ENCODE results near the gene RALGAPA1.
"Not testable (repeated sequence)": the region's sequence is repeated elsewhere in the genome, so short reads cannot be mapped to it uniquely, and the experiment has no call there.

RALGAPA1 gene

DNA sequence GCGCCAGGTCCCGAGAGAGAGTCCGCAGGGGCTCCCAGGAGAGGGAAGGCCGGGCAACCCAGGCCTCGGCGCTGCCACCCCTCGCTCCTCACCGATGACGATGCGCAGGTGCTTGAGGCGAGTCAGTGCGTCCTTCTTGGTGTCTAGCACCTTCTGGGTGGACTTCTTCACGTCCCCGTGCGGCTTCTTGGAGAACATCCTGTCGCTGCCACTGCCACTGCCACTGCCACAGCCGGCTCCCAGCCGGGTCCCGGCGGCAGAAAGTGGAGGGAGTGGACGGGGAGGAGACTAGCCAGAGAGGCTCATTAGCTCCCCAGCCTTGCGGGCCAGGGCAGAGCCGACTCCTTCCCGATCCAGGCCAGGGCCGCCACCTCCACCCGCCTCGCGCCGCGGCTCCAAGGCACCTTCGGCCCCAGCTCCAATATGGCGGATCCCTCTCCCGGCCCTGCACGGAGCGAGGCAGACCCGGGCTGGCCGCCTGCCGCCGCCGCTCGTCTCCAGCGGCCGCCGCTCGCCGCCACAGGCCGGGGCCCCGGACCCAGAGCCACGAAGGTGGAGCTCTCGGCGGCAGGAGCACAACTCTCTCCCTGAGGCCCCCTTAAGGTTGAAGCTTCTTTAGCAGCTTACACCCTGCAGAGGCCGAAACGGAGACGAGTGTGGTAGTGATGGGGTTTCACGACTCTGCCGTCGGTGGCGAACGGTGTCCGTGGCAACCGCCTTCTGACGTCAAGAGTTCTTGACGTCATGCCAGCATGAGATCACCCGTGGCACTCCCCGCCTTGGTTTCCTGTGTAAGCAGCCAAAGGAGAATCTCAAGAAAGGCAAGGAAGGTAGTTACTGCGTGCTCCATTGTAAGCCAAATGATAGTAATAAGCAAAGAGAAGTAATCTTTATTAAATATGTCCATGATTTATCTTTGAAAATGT, at the start of gene RALGAPA1:
TSS of gene RALGAPA1 (minus strand) at position 658 of the 926 bp plus-strand sequence. CDS start at position 198, 460 bp downstream.
- DNase-seq, result peak; percentile 82 to 93

DNA sequence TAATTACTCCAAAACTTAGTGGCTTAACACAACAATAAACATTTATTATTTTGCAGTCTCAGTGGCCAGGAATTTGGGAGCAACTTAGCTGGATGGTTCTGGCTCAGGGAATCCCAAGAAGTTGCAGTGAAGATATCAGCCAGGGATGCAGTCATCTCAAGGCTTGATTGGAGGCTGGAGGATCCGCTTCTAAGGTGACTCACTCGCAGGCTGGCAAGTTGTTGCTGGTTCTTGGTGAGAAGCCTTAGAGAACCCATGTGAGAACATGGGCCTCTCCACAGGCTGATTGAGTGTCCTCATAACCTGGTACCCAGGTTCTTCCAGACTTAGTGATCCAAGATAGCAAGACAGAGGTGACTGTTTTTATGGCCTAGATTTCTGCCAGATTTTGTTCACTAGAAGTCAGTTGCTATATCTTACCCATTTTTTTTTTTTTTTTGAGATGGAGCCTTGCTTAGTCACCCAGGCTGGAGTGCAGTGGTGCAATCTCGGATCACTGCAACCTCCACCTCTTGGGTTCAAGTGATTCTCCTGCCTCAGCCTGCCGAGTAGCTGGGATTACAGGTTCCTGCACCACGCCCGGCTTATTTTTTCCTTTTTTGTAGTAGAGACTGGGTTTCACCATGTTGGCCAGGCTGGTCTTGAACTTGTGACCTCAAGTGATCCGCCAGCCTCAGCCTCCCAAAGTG, 49.6 kb upstream of the RALGAPA1 start:
- no peak for DNase-seq

DNA sequence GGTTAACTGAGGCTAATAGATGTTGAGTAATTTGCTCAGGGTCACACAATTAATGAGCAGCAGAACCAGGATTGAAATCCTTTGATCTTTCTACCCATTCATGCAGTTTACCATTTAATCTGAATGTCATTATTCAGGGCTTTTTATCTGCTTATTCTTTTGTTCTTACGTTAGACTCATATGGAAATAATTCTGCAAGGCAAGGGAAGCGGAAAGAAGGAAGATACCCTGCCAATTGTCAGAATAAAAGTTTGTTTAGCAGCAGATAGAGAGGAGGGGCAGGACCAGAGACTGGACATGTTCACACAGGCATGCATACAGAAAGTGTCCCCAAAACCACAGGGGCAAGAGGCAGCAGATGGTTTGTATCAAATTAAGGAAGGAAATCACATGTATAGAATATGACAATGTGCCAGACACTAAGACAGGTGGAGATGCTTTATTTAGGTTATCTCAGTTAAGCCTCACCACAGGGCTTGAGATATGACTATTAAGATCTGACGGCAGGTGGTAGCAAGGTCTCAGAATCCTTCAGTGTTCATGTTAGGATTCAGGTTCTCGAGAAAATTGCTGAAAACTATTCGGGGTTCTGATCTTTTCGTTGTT, 46.9 kb upstream of the RALGAPA1 start:
- DNase-seq, result peak in 1 of 2 experiments; percentile 11

DNA sequence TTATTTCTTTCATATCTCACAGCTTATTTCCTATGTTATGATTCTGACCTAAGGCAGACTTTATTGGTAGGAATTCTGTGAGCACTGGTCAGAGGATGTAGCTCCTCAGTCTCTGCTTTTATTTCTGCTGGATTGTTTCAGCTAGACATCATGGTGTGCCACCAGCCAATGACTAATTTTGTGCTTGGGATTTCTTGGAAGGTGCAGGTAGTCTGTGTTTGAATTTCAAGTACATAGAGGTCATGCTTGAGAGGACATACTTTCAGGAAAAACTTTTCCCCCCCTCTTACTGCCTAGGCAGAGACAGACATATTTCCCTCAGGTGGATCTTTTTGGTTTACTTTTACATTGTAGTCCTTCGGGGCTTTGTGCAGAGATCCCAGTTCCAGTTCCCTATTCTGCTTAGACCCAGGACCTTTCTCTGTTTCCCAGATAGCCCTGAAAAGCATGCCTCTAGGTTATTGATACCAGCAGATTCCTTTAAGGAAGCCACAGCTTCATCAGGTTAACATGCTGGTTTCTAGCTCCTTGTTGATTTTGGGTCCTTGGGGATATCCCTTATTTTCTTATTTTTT, 45.7 kb upstream of the RALGAPA1 start:
- no peak for DNase-seq

DNA sequence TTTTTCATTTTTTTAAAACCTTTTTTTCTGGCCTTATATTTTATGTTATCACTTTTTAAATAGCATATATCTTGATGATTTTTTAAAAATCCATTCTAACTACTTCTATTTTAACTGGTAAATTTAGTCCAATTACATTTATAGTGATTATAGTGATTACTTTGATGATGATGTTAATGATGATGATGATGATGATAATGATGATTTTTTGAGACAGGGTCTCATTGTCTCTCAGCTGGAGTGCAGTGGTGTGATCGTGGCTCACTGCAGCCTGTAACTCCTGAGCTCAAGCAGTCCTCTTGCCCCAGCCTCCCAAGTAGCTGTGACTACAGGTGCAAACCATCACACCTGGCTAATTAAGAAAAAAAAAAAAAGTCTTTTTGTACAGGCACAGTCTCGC, 44.1 kb upstream of the RALGAPA1 start:
- DNase-seq, result no peak

DNA sequence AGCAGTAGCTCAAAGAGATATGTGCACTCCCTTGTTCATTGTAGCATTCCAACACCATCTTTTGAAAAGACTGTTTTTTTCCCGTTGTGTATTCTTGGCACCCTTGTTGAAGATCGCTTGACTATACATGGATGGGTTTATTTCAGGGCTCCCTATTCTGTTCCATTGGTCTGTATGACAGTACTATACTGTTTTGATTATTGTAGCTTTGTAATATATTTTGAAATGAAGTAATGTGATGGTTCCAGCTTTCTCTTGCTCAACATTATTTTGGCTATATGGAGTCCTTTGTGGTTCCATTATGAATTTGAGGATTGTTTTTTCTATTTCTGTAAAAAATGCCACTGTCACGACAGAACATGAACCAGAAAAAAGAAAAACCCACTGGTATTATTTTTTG, 42.7 kb upstream of the RALGAPA1 start:
- DNase-seq, result no peak

DNA sequence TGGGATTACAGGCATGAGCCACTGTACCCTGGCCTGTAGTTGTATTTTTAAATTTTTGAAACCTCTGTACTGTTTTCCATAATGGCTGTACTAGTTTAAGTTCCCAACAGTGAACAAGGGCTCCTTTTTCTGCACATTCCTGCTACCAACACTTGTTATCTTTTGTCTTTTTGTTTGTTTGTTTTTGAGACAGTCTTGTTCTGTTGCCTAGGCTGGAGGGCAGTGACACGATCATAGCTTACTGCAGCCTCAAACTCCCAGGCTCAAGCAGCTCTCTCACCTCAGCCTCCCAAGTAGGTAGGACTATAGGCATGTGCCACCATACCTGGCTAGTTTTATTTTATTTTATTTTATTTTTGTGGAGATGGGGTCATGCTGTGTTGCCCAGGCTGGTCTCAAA, 40.0 kb upstream of the RALGAPA1 start:
- DNase-seq, result no peak

DNA sequence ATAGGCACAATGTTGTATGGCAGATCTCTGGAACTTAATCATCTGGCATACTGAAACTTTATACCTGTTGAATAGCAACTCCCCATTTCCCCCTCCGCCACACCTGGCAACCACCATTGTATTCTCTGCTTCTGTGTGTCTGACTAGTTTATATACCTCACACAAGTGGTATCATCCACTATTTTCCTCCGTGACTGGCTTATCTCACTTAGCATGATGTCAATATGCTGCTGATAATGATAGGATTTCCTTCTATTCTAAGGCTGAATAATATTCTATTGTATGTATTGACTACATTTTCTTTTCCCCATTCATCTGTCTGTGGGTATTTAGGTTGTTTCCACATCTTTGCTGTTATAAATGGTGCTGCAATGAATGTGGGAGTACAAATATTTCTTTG, 38.5 kb upstream of the RALGAPA1 start:
- no peak for DNase-seq

DNA sequence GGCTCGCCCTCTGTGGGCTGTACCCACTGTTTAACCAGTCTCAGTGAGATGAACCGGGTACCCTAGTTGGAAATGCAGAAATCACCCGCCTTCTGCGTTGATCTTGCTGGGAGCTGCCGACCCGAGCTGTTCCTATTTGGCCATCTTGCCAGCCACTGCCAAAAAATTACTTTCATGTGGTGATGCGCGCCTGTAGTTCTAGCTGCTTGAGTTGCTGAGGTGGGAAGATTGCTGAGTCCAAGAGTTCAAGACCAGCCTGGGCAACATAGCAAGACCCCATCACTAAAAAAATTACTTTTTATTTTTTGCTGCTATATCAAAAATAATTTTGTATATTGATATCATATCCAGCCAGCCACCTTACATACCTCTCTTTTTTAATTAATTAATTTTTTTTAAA, 35.4 kb upstream of the RALGAPA1 start:
- no peak for DNase-seq

DNA sequence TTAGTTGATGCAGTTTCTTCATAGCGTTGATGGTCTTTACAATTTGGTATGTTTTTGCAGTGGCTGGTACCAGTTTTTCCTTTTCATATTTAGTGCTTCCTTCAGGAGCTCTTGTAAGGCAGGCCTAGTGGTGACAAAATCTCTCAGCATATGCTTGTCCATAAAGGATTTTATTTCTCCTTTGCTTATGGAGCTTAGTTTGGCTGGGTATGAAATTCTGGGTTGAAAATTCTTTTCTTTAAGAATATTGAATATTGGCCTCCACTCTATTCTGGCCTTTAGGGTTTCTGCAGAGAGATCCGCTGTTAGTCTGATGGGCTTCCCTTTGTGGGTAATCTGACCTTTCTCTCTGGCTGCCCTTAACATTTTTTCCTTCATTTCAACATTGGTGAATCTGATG, 33.1 kb upstream of the RALGAPA1 start:
- not testable (repeated sequence) for DNase-seq

DNA sequence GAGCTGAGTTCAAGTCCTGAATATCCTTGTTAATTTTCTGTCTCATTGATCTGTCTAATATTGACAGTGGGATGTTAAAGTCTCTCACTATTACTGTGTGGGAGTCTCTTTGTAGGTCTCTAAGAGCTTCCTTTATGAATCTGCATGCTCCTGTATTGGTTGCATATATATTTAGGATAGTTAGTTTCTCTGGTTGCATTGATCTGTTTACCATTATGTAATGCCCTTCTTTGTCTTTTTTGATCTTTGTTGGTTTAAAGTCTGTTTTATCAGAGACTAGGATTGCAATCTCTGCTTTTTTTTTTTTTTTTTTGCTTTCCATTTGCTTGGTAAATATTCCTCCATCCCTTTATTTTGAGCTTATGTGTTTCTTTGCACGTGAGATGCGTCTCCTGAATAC, 32.6 kb upstream of the RALGAPA1 start:
- not testable (repeated sequence) for DNase-seq

DNA sequence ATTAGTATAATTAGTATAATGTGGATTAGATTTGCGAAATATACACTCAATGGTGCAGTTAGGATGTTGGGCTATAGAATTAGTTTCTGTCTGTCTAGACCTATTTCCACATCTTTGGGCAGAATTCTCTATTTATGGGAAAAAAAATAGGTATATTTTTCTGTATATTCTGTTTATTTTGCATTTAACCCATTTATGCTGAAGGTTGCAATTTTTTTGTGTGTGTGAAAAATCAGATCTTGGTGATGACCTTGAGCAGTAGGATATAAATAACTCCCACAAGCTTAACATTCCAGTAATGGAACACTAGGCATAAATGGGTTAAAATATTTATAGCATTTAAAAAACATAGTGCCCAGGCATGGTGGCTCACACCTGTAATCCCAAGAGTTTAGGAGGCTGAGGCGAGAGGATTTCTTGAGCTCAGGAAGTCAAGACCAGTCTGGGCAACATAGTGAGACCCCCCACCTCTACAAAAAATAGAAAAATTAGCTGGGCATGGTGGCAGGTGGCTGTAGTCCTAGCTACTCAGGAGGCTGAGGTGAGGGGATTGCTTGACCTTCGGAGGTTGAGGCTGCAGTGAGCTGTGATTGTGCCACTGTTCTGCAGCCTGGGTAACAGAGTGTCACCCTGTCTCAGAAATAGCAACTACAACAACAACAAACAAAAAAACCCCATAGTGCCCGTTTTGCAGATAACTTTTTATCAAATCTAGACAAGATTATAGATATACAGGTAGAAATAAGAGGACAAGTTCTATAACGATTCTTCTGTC, 26.3 kb upstream of the RALGAPA1 start:
- DNase-seq, result no peak

DNA sequence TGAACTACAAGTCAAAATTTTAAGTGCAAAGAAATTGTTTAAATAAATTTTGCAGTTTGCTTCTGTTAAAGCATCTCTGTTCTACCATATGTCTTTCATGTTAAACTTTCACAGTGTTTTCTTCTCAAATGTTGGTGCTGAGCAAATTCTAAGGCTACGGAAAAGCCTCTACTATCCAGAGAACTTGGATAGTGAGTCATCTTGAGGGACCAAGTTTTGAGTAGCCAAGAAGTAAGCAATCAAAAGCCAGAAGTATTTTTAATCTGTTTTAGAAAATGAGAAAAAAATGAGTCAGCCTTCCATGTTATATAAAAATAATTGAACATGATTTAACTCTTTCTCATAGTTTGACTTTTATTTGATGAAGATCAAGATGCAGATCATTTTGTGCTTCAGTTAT, 20.4 kb upstream of the RALGAPA1 start:
- no peak for DNase-seq

DNA sequence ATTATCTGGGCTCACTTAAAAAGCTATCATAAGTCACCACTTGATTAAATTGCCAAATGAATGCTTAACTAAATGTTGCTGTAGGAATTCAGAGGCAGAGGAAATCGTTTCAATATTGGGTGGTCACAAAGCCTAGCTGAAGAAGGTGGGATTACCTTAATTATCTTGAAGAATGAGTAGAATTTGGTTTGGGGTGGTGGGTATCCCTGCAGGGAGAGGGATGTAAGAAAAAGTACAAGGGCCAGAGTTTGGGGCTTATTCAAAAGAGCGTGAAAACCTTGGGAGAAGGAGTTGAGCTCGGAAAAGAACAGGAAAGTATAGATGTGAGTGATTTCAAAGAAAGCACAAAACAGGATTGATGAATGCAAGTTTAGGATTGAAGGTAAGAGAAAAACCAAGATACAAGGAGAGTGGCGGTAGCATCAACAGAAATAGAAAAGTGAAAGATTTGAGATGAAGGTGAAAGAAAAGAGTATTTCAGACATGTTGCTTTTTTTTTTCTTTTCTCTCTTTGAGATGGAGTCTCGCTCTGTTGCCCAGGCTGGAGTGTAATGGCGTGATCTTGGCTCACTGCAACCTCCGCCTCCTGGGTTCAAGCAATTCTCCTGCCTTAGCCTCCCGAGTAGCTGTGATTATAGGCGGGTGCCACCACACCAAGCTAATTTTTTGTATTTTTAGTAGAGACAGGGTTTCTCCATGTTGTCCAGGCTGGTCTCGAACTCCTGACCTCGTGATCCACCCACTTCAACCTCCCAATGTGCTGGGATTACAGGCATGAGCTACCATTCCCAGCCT, 18.8 kb upstream of the RALGAPA1 start:
- DNase-seq, result no peak

DNA sequence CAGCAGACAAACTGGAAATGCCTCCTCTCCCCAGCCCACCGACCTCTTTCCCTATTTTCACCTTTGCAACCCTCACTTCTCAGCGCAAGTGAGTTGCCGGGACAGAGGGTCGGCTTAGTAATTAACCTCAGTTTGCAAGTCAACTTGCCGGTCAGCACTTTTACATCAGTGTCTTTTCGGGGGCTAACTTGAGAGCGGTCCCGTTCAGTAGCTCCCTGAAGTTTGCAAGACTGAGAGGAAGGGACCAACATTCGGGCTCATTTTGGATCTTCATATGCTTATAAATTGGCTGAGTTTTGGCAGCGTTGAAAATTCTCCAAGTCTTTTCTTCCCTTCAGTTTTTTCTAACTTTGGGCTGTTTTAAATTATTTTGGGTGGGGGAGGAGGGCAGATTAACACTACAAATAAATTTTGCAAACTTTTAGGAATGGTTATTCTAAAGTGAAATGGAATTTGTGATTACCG, 17.9 kb upstream of the RALGAPA1 start:
- DNase-seq, result no peak

DNA sequence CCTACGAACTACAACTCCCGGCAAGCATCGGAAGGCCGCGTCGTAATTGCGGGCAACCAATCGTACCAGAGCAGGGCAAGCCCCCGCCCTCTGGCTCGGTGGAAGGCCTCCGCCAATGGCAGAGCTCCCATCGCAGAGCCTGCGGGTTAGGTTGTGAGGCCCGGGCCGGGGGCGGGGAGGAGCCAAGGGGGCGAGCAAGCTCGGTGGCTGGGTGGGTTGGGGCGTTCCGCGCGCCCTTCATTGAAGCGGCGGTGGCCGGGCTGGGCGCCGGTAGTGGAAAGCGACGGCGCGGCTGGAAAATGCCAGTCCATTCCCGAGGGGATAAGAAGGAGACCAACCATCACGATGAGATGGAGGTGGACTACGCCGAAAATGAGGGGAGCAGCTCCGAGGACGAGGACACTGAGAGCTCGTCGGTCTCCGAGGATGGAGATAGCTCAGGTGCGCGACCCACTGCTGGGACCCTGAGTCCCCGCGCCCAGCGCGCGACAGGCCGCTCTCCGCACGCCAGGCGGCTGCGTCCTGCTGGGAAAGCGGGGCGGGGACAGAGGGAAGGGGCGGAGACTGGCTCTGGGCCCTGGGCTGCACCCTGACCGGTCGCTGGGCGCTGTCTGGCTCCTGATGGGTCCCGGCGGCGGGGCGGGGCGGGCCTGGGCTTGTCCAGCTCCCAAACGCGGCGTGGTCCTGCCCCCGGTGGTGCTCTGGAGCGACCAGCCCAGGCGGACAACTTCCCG, 17.3 kb upstream of the RALGAPA1 start, which contains the start of gene BRMS1L:
TSS of gene BRMS1L (plus strand) at position 121 of the 734 bp plus-strand sequence. CDS start at position 300, 179 bp downstream.
- DNase-seq, result peak; percentile 95 to 98

DNA sequence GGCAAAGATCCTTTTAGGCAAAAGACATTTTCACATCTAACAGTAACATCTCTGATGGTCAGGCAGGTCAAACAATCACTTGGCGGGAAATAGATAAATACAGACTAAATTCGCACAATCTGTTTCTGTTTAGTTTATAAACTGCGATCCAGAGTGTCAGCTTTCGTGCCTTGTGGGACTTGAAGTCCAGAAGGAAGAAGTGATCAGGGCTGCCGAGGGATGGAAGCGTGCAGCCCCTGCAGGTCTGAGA, 16.8 kb upstream of the RALGAPA1 start:
- DNase-seq, result no peak

DNA sequence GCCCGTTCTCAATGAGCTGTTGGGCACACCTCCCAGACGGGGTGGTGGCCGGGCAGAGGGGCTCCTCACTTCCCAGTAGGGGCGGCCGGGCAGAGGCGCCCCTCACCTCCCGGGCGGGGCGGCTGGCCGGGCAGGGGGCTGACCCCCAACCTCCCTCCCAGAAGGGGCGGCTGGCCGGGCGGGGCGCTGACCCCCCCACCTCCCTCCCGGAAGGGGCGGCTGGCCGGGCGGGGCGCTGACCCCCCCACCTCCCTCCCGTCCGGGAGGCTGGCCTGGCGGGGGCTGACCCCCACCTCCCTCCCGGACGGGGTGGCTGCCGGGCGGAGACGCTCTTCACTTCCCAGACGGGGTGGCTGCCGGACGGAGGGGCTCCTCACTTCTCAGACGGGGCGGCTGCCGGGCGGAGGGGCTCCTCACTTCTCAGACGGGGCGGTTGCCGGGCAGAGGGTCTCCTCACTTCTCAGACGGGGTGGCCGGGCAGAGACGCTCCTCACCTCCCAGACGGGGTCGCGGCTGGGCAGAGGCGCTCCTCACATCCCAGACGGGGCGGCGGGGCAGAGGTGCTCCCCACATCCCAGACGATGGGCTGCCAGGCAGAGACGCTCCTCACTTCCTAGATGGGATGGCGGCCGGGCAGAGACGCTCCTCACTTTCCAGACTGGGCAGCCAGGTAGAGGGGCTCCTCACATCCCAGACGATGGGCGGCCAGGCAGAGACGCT, 15.5 kb upstream of the RALGAPA1 start:
- DNase-seq, result not testable (repeated sequence)

DNA sequence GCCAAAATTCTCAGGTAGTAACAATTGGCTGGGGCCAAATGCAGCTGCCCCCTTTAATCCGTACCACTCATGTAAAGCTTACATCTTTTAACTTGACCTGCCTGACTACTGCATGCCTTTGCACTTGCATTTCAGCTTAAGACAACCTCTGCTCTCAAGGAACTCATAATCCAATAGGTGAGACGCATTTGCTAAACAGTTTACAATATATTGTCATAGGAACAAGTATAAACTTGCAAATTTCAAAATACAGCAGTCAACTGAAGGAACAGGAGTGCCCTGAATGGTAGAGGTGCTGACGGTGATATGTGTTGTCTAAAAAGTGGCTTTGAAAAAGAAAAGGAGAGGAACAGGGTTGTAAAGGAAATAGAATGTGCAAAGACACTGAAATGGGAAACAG, 13.4 kb upstream of the RALGAPA1 start:
- no peak for DNase-seq

All from NCI-H187 (cell line).